SHP77 treated with DMSO at 0.1 percent for 48 hours (cell line): Measurements from ENCODE around the gene APOC1.

ENCODE experiments used
- DNase-seq: peaks from one replicate; lab custom pipeline; 2025; lab: John Stamatoyannopoulos, UW

Gene APOC1

GRCh38 chr19:44955505-44956439, 41.4 kb downstream of the APOC1 start:
- DNase-seq, result no peak

- no peak for DNase-seq
These were observed 43.1 kb downstream of the APOC1 start for GRCh38 chr19:44957526-44957925.

- DNase-seq, result no peak
These were observed 43.7 kb downstream of the APOC1 start for GRCh38 chr19:44958090-44958489.

GRCh38 chr19:44959691-44960090, 45.3 kb downstream of the APOC1 start:
- no peak for DNase-seq

- no peak for DNase-seq
These were observed 46.7 kb downstream of the APOC1 start for GRCh38 chr19:44960906-44961728.

- DNase-seq, result no peak
These were observed 47.4 kb downstream of the APOC1 start for GRCh38 chr19:44961821-44962220.

- no peak for DNase-seq
These were observed 53.7 kb downstream of the APOC1 start for GRCh38 chr19:44968118-44968517.

- no peak for DNase-seq
These were observed 54.3 kb downstream of the APOC1 start for GRCh38 chr19:44968670-44969069.
